ENCODE data around the gene CSH1. TPM values are rescaled to one million over a fixed set of nuclear protein-coding genes. Genes with fewer than 3 reads are reported as not detected.

CSH1 gene
- total RNA-seq, 1 donor from 2014 or later = not detected

DNA sequence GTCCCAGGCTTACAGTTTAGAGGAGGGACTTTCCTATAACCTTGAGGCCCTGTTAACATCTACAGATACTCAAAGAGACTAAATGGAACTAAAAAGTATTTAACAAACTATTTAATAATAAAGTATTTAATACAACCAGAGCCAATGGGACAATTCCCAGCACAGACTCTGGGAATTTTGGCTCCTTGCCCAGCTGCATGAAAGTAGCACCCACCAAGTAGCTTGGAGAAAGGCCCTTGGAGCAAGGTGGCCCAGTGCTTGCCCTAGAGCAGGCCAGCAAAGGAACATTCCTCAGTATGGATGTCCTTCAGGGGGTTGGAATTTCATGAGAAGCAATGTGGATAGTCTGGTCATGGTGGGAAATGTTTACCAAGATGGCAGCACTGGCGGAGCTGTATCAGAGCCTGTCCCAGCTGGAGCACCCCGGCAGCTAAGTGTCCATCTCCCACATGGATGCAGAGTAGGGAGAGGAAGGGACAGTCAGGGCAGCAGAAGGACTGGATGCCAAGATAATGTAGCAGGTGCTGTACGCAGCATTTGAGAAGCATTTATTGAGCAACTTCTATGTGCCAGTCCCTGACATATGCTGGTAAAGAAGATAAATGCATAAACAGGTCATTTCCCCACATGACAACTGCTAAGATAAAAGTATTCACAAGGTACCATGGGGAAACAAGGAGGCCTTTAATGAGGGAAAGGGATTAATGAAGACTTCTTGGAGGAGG, 48.7 kb downstream of the CSH1 start:
- Mint-ChIP-seq H3K27me3 (ENCODE audit: unreplicated experiment) (peaks cover 9% of the 10 kb centered on the region), H3K36me3 (ENCODE audit: low read depth, unreplicated experiment) (peaks cover 5% of the 10 kb centered on the region), H3K9me3 (ENCODE audit: unreplicated experiment) (no peaks in the 10 kb centered on the region), H3K4me3 (ENCODE audit: unreplicated experiment) (no peak overlapping the region), H3K27ac (ENCODE audit: unreplicated experiment) (no peak overlapping the region), H3K4me1 (ENCODE audit: unreplicated experiment) (peaks cover 12% of the 10 kb centered on the region)
- TF ChIP-seq, protein P1, sequence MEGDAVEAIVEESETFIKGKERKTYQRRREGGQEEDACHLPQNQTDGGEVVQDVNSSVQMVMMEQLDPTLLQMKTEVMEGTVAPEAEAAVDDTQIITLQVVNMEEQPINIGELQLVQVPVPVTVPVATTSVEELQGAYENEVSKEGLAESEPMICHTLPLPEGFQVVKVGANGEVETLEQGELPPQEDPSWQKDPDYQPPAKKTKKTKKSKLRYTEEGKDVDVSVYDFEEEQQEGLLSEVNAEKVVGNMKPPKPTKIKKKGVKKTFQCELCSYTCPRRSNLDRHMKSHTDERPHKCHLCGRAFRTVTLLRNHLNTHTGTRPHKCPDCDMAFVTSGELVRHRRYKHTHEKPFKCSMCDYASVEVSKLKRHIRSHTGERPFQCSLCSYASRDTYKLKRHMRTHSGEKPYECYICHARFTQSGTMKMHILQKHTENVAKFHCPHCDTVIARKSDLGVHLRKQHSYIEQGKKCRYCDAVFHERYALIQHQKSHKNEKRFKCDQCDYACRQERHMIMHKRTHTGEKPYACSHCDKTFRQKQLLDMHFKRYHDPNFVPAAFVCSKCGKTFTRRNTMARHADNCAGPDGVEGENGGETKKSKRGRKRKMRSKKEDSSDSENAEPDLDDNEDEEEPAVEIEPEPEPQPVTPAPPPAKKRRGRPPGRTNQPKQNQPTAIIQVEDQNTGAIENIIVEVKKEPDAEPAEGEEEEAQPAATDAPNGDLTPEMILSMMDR (IDR thresholded peaks at IDR 0.05; ENCODE audit: unreplicated experiment) = no peak
- no peak for DNase-seq (ENCODE audit: low spot score)

DNA sequence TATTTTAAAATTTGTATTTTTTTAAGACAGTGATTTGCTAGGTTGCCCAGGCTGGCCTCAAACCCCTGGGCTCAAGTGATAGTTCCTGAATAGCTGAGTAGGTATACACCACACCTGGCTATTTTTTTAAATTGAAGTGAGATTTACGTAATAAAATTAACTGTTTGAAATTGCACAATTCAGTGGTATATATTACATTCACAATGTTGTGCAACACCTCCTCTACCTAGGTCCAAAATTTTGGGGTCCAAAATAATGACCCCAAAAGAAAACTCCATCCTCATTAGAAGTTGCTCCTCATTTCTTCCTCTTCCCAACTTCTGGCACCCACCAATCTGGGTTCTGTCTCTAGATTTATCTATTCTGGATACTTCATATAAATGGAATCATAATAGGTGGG, 50.9 kb downstream of the CSH1 start:
- Mint-ChIP-seq H3K27ac (ENCODE audit: unreplicated experiment) (no peak overlapping the region), H3K4me1 (ENCODE audit: unreplicated experiment) (peaks cover 24% of the 10 kb centered on the region)

More for the DNA sequence above, 50.9 kb downstream of the CSH1 start:
- TF ChIP-seq, protein P1 (IDR thresholded peaks at IDR 0.05; ENCODE audit: unreplicated experiment) = no peak
- Mint-ChIP-seq H3K9me3 (ENCODE audit: unreplicated experiment) (no peaks in the 10 kb centered on the region), H3K27me3 (ENCODE audit: unreplicated experiment) (peaks cover 9% of the 10 kb centered on the region), H3K4me3 (ENCODE audit: unreplicated experiment) (no peak overlapping the region), H3K36me3 (ENCODE audit: low read depth, unreplicated experiment) (peaks cover 5% of the 10 kb centered on the region)
- DNase-seq (ENCODE audit: low spot score) = no peak

Other genes starting within 250 kb of the CSH1 start
- 132 TPM for gene LIMD2, start 196.4 kb downstream of the CSH1 start, total RNA-seq (ENCODE audit: unreplicated experiment)
- 51.8 TPM for gene STRADA, start 154.8 kb downstream of the CSH1 start, total RNA-seq (ENCODE audit: unreplicated experiment)
- 58.0 TPM for gene CCDC47, start 123.0 kb downstream of the CSH1 start, total RNA-seq (ENCODE audit: unreplicated experiment)
- gene DDX42, start 122.4 kb downstream of the CSH1 start, total RNA-seq (ENCODE audit: unreplicated experiment) = 110 TPM
- 124 TPM for gene PSMC5, start 69.1 kb downstream of the CSH1 start, total RNA-seq (ENCODE audit: unreplicated experiment)
- 48.6 TPM for gene FTSJ3, start 68.9 kb downstream of the CSH1 start, total RNA-seq (ENCODE audit: unreplicated experiment)
- gene SMARCD2, start 53.9 kb downstream of the CSH1 start, total RNA-seq (ENCODE audit: unreplicated experiment) = 57.3 TPM
- not detected for gene CSH2, start 22.9 kb downstream of the CSH1 start, total RNA-seq (ENCODE audit: unreplicated experiment)
- not detected for gene GH2, start 14.6 kb downstream of the CSH1 start, total RNA-seq (ENCODE audit: unreplicated experiment)
- not detected for gene CSHL1, start 14.7 kb upstream of the CSH1 start, total RNA-seq (ENCODE audit: unreplicated experiment)
- gene GH1, start 22.3 kb upstream of the CSH1 start, total RNA-seq (ENCODE audit: unreplicated experiment) = not detected
- 3.4 TPM for gene CD79B, start 35.8 kb upstream of the CSH1 start, total RNA-seq (ENCODE audit: unreplicated experiment)
- 0.95 TPM for gene SCN4A, start 76.3 kb upstream of the CSH1 start, total RNA-seq (ENCODE audit: unreplicated experiment)
- 25.3 TPM for gene PRR29, start 101.8 kb upstream of the CSH1 start, total RNA-seq (ENCODE audit: unreplicated experiment)
- 52.1 TPM for gene ICAM2, start 124.1 kb upstream of the CSH1 start, total RNA-seq (ENCODE audit: unreplicated experiment)
- 16.7 TPM for gene ERN1, start 233.6 kb upstream of the CSH1 start, total RNA-seq (ENCODE audit: unreplicated experiment)